Smooth muscle cell (in vitro differentiated cells): Measurements from ENCODE around the gene PGAP6. TPM values are rescaled to one million over a fixed set of nuclear protein-coding genes. Genes with fewer than 3 reads are reported as not detected.

ENCODE experiments used
- DNase-seq: peaks from one replicate; lab custom pipeline; 2025; ENCODE audit not compliant: unreplicated experiment; lab: John Stamatoyannopoulos, UW
- H2AFZ ChIP-seq: fragments of 200-600 bp; sonication (generic); 2 replicates; pipeline ENCODE4 v1.6.0; 2016; ENCODE audit warnings: antibody characterized with exemption, low read depth, mild to moderate bottlenecking
- H3F3A ChIP-seq: fragments of 200-600 bp; sonication (generic); 2 replicates; pipeline ENCODE4 v1.6.0; 2017; ENCODE audit warnings: antibody characterized with exemption, low read depth
- H3K27ac ChIP-seq: fragments of 200-600 bp; sonication (generic); 2 replicates; pipeline ENCODE4 v1.5.1; 2016; ENCODE audit warnings: low read depth, mild to moderate bottlenecking
- H3K27me3 ChIP-seq: fragments of 200-600 bp; sonication (generic); 2 replicates; pipeline ENCODE4 v1.6.1; 2016; ENCODE audit warnings: low read depth, mild to moderate bottlenecking
- H3K36me3 ChIP-seq: fragments of 200-600 bp; sonication (generic); 2 replicates; pipeline ENCODE4 v1.5.1; 2016; ENCODE audit warnings: low read depth
- H3K4me1 ChIP-seq: fragments of 200-600 bp; sonication (generic); 2 replicates; pipeline ENCODE4 v1.5.1; 2016; ENCODE audit warnings: low read depth
- H3K4me2 ChIP-seq: fragments of 200-600 bp; sonication (generic); 2 replicates; pipeline ENCODE4 v1.6.0; 2016; ENCODE audit warnings: mild to moderate bottlenecking
- H3K4me3 ChIP-seq: fragments of 200-600 bp; sonication (generic); 2 replicates; pipeline ENCODE4 v1.5.1; 2016; ENCODE audit warnings: mild to moderate bottlenecking
- H3K79me2 ChIP-seq: fragments of 200-600 bp; sonication (generic); 2 replicates; pipeline ENCODE4 v1.6.0; 2016; ENCODE audit warnings: low read depth, mild to moderate bottlenecking
- H3K9ac ChIP-seq: fragments of 200-600 bp; sonication (generic); 2 replicates; pipeline ENCODE4 v1.6.0; 2016; ENCODE audit warnings: low read depth
- H3K9me3 ChIP-seq: fragments of 200-600 bp; sonication (generic); replicated peaks from 2 replicates; pipeline ENCODE4 v1.5.1; 2016; ENCODE audit warnings: low read depth
- H4K20me1 ChIP-seq: fragments of 200-600 bp; sonication (generic); 2 replicates; pipeline ENCODE4 v1.6.0; 2016; ENCODE audit warnings: low read depth
- CTCF ChIP-seq: fragments of 200-600 bp; sonication (generic); IDR thresholded peaks from 2 replicates; pipeline ENCODE4 v1.5.1; 2017; ENCODE audit warnings: borderline replicate concordance, mild to moderate bottlenecking, antibody characterized with exemption; ENCODE audit not compliant: insufficient read depth, poor library complexity, severe bottlenecking
- WGBS: methylation state at CpG from one replicate; pipeline ENCODE4 v1.1.7; 2016; ENCODE audit warnings: low lambda C conversion rate; 5-methylcytosine and 5-hydroxymethylcytosine counted together
- polyA plus RNA-seq: library from polyadenylated mRNA; unstranded; fragments of >200 nt; fragmentation: Nextera tagmentation; extraction: Ambion mirVana; gene quantifications from 2 replicates; pipeline ENCODE4 v1.2.1, GENCODE V29; 2016
- total RNA-seq: library from RNA; depleted of rRNA; stranded (reverse); fragments of >200 nt; gene quantifications from 2 replicates; pipeline ENCODE4 v1.2.3, GENCODE V29; 2014

Gene PGAP6
- total and polyA plus RNA-seq, 2 experiments from 2014 or later = 57.1 to 80.0 TPM

GRCh38 chr16:359871-360697, 21.7 kb downstream of the PGAP6 start:
- Histone ChIP-seq H4K20me1 (no peaks in the 10 kb centered on the region), H3K27me3 (no peaks in the 10 kb centered on the region), H3F3A (no peaks in the 10 kb centered on the region), H3K9ac (no peak overlapping the region), H3K4me2 (no peak overlapping the region), H3K27ac (no peak overlapping the region), H3K79me2 (no peaks in the 10 kb centered on the region), H3K4me3 (no peak overlapping the region), H2AFZ (no peak overlapping the region), H3K36me3 (no peaks in the 10 kb centered on the region), H3K4me1 (no peaks in the 10 kb centered on the region), H3K9me3 (no peaks in the 10 kb centered on the region)
- DNase-seq = no peak
- 93% methylated on average over 37 of the region's 47 CpGs for WGBS
- TF ChIP-seq CTCF = no peak

- no peaks in the 10 kb centered on the region for H3K4me1 ChIP-seq
- H3K4me3 ChIP-seq = no peak overlapping the region
- H3K9ac ChIP-seq = no peak overlapping the region
- 96% methylated on average over 19 of the region's 19 CpGs for WGBS
- H3K27ac ChIP-seq = no peak overlapping the region
- TF ChIP-seq CTCF = no peak
- H3F3A ChIP-seq = no peaks in the 10 kb centered on the region
- H3K36me3 ChIP-seq = no peaks in the 10 kb centered on the region
- H3K4me2 ChIP-seq = no peak overlapping the region
- H3K27me3 ChIP-seq = no peaks in the 10 kb centered on the region
- no peaks in the 10 kb centered on the region for H3K9me3 ChIP-seq
- no peak overlapping the region for H2AFZ ChIP-seq
- no peak for DNase-seq
- H3K79me2 ChIP-seq = no peaks in the 10 kb centered on the region
- H4K20me1 ChIP-seq = no peaks in the 10 kb centered on the region
Measured at GRCh38 chr16:359067-359763, 22.6 kb downstream of the PGAP6 start.

- Histone ChIP-seq H3K4me1 (peaks cover under 1% of the 10 kb centered on the region), H3K9ac (no peak overlapping the region), H4K20me1 (peaks cover 1% of the 10 kb centered on the region), H3K4me2 (no peak overlapping the region), H3K4me3 (no peak overlapping the region), H3K27ac (no peak overlapping the region), H3K27me3 (no peaks in the 10 kb centered on the region), H3K79me2 (peaks cover under 1% of the 10 kb centered on the region), H3K9me3 (no peaks in the 10 kb centered on the region), H3F3A (no peaks in the 10 kb centered on the region), H3K36me3 (no peaks in the 10 kb centered on the region), H2AFZ (no peak overlapping the region)
- no peak for DNase-seq
- WGBS = 84% methylated on average over 10 of the region's 12 CpGs
- no peak for TF ChIP-seq CTCF
Measured at GRCh38 chr16:356741-357140, 25.0 kb downstream of the PGAP6 start.
